IPS-18c (cell line): ENCODE data around the gene ANKRD10.

Experiments
- H3K4me3 ChIP-seq: 2 replicates; pipeline ENCODE4 v1.7.0; 2013; ENCODE audit warnings: low read depth, mild to moderate bottlenecking, low read length, moderate library complexity; ENCODE audit not compliant: insufficient read depth
- H3K9me3 ChIP-seq: one replicate; pipeline ENCODE4 v1.6.1; 2013; ENCODE audit warnings: mild to moderate bottlenecking, low read length, moderate library complexity; ENCODE audit not compliant: control insufficient read depth, insufficient read depth

Gene ANKRD10

DNA sequence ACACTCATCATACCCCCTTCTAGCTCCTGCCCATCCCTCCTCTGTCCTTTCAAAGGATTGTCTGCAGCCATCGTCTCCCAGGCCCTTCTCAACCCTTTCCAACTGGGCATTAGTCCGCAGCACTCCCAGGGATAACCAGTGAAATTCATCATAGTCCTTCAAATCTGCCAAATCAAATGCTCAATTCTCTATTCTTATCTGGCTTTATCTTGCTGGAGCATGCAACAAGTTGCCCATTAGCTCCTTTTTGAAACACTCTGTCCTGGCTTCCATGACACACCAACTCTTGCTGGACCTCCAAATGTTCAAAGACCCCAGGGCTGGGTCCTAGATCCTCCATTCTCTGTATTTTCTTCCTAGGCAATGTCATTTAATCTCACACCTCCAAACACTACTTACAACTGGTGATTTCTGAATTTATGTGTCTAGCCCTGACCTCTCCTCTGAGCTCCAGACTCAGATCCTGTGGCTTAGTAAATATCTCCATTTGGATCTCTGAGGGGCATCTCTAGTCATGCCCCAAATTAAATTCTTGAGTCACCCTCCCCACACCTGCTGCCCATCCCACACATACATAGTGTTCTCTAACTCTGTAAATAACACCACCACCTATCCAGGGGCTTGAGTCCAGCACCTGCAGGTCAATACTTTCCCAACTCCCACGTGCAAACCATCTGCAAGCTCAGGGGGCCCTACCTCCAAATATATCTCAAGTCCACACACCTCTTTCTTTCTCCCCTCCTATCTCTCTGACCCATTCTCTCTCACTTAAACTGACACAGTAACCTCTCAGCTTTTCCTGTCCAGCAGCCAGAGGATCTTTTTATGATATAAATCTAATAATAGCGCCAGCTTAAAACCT is 9.1 kb upstream of the ANKRD10 start:
- Histone ChIP-seq H3K4me3 (no peak overlapping the region), H3K9me3 (no peaks in the 10 kb centered on the region)

DNA sequence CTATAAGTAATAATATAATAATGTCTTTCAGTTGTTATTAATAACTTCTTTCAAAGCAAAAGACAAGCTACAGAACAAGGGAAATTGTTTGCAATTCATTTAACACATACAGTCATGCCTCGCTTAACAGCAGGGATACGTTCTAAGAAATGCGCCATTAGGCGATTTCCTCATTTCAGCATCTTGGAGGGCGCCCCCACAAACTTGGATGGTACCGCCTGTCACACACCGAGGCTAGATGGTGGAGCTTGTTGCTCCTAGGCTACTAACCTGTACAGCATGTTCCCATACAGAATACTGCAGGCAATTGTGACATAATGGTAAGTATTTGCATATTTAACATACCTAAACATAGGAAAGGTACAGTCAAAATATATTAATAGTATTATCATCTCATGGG is 8.2 kb upstream of the ANKRD10 start:
- no peak overlapping the region for H3K4me3 ChIP-seq
- H3K9me3 ChIP-seq: no peaks in the 10 kb centered on the region

DNA sequence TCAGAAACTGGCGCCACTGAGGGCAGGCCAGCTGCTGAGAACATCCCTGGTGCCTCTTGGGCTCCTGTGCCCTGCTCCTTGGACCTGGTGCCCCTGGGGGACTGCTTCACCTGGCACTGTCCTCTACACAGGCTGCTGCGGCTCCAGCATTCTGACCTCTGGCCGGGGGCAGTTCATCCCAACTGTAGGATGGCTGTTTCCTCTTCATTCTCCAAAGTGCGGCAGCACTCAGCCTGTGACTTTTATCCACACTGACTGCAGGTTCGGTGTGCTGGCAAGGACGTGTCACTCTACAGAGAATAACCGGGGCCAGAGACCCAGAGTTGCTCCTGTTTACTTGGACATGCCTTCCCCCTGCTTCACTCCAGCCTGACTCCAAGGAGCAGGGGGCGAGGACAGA is 7.6 kb upstream of the ANKRD10 start:
- no peak overlapping the region for H3K4me3 ChIP-seq
- no peaks in the 10 kb centered on the region for H3K9me3 ChIP-seq

DNA sequence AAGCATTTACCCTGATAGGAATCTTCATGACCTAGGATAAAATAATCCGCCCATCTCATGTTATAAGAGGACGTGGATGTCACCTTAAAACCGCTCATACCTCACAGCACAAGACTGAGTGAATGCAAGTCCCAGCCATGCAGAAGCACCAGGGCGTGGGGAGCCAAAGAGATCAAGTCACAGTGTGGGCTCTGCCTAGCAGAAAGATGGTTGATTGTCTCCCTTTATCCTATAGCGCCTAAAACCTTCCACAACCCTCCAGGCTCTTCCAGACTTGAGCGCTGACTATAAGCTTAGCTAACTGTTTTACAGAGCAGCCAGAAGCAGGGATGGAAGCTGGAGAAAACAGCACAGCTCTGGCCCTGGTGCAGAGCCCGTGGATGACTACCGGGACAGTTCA is 6.8 kb upstream of the ANKRD10 start:
- no peak overlapping the region for H3K4me3 ChIP-seq
- H3K9me3 ChIP-seq: no peaks in the 10 kb centered on the region

DNA sequence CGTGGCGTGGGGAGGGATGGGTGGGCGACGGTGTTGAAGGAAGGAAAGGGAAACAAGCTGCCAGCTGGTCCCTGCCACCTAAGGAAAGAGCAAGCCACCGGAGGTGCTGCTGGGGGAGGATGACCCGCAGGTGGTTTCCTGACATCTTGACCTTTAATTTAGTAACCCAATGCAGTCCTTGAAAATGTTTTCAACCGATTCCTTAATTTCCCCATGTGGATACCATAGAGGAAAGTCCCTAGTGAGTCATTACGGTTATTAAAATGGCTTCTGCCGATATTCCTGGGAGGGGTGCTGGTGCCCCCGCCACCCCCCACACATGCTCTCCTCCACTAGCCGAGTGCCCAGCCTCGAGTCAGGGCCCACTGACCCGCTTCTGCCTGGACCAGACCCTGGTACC is 6.3 kb upstream of the ANKRD10 start:
- Histone ChIP-seq H3K4me3 (no peak overlapping the region), H3K9me3 (no peaks in the 10 kb centered on the region)

DNA sequence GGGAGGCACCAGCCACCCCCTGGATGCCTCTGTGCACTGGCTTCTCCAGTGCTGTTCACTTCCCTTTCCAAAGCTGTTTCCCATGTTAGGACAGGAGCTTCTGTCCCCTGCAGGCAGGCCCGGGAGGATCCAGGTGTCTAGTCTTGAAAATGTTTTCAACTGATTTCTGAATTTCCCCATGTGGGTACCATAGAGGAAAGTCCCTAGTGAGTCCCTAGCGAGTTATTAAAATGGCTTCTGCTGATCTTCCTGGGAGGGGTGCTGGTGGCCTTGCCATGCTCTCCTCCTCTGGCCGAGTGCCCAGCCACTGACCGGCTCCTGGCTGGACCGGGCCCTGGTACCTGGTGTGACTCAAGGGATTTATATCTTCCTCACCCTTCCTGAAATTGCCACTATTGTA is 5.2 kb upstream of the ANKRD10 start:
- no peak overlapping the region for H3K4me3 ChIP-seq
- no peaks in the 10 kb centered on the region for H3K9me3 ChIP-seq

DNA sequence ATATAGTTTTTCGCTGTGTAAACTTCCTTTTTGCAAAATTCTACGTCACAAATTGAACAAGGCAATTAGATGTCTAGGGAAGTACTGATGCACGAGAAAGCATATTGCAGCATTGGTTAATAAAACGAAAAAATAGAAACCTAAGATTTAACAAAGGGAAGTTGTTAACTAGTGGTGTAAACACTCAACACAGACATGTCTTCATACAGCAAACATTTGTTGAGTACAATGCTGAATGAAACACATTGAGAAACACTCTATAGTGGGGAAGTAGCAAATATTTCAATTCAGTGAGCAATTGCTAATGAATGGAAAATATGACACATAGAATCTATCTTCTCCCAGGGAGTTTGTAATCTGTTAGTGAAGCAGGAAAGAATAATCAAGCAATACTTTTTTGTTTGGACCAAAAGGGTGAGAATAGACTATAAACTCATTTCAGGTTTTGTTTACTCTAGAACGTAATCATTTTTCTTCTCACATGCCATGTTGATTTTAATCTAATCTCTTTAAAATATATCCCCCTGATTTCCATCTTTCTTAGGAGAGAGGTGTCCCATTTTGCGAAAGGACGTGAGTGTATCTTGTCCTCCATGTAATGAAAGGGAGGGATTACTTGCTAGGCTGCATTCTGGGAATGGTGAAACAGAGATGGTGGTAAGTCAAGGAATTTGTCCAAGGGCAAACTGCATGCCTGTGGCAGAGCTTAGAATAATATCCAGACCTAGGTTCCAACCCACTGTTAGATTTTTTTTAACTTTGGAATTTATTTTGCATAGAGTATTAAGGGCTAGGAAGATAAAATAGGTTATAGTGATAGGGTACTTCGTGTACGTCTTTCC is 1.7 kb upstream of the ANKRD10 start:
- no peak overlapping the region for H3K4me3 ChIP-seq
- H3K9me3 ChIP-seq: no peaks in the 10 kb centered on the region

DNA sequence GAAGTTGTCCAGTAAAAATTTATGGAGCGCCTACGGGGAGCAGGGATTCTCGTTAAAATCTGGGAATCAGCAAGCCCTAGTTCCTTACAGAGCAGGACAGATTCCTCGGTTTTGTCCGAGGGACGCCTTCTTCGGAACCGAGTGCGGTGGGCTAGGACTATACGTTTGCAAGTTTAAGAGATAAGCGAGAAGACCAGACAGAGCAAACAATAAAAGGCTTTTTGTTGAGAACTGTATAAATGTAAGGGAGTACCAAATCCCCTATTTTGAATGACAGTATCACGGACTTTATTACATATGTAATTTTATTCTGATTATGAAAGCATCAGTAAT is 971 bp upstream of the ANKRD10 start:
- H3K4me3 ChIP-seq: peak overlapping the region; percentile 82
- H3K9me3 ChIP-seq: no peaks in the 10 kb centered on the region

DNA sequence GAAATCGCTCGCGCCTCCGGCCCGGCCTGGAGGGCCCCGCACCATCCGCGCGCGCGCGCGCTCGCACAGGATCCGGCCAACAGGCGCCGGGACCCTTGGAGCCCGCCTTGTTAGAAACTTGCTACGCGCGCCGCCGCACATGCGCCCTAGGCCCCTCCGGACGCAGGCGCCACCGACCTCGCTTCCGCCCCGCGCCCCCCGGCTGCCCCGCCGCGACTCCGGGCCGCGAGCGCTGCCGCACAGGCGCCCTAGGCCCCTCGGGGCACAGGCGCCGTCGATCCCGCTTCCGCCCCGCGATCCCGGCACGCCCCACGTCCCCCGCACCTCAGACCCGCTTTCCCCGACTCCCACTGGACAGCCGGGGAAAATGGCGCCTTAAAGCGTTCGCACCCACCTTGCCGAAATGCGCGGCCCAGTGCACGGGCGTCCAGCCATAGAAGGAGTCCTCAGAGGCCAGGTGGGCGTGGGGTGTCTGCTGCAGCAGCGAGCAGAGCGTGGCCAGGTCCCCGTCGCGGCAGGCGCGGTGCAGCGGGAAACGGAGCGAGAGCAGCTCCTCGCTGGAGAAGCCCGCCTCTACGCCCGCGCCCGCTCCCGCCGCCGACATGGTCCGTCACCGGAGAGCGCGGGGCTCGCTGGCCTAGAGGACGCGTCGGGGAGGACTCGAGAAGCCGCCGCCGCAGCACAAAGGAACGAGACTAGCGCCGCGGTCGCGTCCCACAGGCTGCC is 375 bp downstream of the ANKRD10 start:
- H3K9me3 ChIP-seq: no peaks in the 10 kb centered on the region
- H3K4me3 ChIP-seq: peak overlapping the region; percentile 100

DNA sequence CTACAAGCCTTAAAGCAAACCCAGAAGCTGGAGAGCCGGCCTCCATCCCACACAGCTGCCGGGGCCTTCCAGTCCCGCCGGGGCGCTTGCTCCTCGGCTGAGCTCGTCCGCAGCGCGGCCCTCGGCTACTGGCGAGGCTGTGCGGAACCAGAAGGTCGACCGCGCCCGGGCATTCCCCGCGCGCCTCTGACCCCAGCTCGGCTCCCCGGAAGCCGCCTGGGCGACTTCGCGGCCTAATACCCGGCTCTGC is 863 bp downstream of the ANKRD10 start:
- Histone ChIP-seq H3K9me3 (no peaks in the 10 kb centered on the region), H3K4me3 (peak overlapping the region; percentile 100)

DNA sequence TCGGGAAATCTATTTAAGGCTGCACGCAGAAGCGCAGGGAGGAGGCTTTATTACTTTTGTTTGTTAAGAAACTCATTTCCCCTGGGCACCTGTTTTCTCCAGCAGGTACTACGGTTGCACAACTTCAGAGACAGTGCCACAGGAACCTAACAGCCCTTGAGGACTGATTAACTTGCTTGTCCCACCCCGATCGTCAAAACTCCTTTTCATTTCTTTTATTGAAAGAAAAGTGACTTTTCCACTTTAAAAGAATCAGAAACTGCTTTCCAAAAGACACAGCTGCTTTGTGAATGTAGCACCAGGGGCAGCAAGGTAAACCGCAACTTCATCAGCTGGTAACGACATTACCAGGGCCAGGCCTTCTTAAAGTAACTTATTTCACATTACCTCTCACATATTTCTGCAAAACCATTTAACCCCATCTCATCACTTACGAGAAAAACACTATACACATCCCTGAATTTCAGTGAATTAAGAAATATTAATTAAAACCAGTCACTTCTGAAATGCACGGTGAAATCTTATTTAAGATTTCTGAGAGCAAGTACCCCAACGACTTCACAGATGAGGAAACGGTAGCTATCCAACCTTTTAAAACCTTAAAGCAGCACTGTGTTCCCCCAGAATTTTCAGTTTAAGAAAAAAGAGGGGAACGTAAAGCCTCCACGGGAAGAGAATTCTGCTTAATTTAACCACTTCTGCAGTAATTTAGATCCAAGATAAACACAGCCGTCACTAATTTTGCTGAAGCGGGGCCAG is 1.4 kb downstream of the ANKRD10 start:
- Histone ChIP-seq H3K4me3 (peak overlapping the region; percentile 100), H3K9me3 (no peaks in the 10 kb centered on the region)

DNA sequence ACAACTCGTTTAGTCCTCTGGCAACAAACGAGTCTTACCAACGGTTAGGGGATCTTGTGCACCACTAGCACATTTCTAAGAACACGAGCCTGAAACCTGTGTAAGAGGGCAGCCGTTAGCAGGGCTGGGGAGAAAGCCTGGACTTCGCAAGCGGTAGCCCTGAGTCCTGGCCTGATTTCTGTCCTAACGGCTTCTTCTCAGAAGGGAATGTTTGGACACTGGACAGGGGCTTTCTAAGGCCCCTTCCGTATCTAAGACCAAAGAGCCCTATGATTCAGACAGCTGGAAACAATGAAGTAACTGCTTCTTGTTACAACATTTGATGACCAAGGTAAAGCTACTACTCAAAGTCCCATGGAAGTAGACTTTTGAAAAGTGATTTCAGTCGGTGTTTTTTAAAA is 2.2 kb downstream of the ANKRD10 start:
- Histone ChIP-seq H3K4me3 (peak overlapping the region; percentile 100), H3K9me3 (no peaks in the 10 kb centered on the region)

DNA sequence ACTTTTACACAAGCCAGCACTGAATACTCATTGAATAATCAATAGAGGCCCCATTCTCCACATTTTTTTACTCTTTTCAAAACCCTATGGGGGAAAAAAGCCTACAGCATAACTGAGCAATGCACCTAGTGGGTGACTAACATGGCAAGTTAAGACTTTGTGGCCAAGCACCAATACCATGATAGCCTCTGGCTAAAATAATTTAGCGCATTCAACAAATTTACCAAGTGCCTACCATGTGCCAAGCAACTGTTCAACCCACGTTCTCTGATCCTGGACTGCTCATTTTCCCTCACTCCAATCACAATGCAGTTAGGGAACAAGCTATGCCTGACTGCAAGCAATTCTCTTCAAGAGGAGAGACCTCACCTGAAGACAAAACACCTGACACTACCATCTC is 3.0 kb downstream of the ANKRD10 start:
- no peaks in the 10 kb centered on the region for H3K9me3 ChIP-seq
- peak overlapping the region; percentile 16; the same call in 1 of the 2 replicates for H3K4me3 ChIP-seq

DNA sequence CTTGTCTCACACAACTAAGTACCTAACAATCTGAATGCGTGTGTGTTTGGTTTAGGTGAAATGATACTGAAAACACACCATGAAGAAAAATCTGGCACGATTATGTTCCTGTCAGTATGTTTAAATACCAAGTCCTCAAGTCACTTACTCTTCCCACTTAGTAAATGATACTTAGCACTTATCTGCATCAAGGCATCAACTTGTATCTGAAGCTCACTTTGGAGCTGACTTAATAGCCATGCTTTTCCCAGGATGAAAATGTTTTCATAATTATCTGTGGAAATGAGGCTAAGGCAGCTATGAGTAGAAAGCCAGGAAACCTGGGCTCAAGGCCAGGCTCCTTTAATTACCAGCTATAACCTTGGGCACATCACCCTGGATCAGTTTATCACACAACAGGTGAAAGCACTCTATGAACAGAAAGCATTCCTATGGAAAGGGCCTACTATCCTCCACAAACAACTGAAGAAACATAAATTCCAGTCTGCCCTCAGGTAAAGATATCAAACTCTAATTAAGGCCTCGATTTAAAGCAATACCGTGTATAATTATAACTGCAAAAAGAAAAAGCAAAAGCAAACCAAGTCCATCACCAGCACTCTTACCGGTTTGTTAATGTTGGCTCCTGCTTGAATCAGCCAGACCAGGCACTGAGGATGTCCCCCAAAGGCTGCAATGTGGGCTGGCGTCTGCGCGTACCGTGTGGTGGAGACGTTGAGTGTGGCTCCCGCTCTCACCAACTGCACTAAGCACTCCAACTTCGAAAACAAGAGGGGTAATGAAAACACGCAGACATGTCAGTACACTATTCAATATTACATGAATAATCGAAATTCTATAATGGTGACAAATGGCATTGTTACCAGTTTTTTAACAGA is 4.6 kb downstream of the ANKRD10 start:
- Histone ChIP-seq H3K9me3 (no peaks in the 10 kb centered on the region), H3K4me3 (no peak overlapping the region; the same call in 1 of the 2 replicates)

DNA sequence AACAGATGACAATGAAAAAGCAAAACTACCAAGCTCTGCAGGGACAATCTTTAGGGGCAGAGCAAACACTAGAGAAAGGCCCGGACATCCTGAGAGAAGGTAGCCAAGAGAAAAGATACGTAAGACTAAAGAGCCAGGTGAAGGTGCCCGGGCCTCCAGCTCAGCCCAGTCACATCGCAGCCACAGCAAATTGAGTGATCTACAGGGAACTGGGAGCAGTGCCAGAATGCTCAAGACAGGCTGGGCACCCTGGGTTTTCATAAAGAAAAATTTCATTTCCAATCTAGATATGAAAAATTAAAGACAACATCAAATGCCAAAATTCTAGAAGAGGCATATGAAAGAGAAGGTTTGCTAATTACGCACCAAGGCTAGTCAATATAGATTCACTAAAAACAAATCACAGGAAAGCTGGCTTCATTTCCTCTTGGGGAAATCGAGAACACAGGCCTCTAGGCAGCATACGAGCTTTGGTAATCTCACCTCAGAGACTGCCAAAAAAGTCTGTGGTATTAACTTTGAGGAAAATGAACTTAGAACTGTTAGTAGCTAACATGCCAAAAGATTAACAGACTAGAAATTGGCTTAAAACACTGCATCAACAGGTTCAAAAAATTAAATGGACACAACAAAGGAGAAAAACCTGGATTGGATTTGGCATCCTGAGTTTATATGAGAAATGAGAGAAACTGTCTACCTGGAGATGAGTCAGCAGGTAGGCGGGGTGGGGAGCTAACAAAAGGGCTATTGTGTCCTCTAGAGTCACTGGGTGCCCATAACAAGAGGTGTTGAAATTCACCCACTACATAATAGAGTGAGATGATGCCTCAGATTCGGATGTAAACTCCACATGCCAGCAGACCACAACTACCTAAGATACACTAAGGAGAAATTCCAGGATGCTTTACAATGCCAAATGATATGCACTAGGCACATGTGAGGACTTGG is 6.6 kb downstream of the ANKRD10 start:
- Histone ChIP-seq H3K9me3 (no peaks in the 10 kb centered on the region), H3K4me3 (0 out of 2 replicates have a peak overlapping the region, but pooled peaks have one; percentile 1)

DNA sequence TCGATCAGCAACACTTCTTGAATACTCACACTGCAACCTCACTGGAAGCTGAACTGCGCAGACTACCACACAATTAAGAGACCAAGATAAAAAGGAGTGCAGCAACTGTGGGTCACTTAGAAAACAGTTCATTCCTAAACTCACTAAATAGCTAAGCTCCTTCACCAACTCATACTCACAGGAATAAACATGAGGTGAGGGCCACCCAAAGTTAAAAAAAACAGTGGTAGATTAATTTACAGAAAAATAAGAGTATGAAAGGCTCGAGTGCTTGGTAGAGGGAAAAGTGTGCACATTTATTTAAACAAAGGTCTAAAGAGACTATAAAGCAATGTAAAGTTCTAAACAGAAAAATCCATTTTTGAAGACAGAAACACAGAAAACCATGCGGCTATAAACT is 7.6 kb downstream of the ANKRD10 start:
- Histone ChIP-seq H3K4me3 (no peak overlapping the region), H3K9me3 (no peaks in the 10 kb centered on the region)
